GM21576 (cell line): ENCODE results near the gene BAIAP2.
"Not testable (repeated sequence)": the region's sequence is repeated elsewhere in the genome, so short reads cannot be mapped to it uniquely, and the experiment has no call there.

ENCODE experiments used
- ATAC-seq: cut with Tn5 transposase; IDR thresholded peaks from one replicate; pipeline ENCODE4 v1.9.1; 2021; ENCODE audit warnings: mild to moderate bottlenecking, moderate library complexity; ENCODE audit not compliant: unreplicated experiment

The BAIAP2 gene

GRCh38 chr17:81021531-81022343 is 13.2 kb upstream of the BAIAP2 start:
- ATAC-seq: no peak

- no peak for ATAC-seq
Observed at GRCh38 chr17:81022344-81022676, 12.6 kb upstream of the BAIAP2 start.

- ATAC-seq: no peak
Observed at GRCh38 chr17:81025065-81025740, 9.7 kb upstream of the BAIAP2 start.

GRCh38 chr17:81025741-81026129 is 9.2 kb upstream of the BAIAP2 start:
- ATAC-seq: no peak

GRCh38 chr17:81026266-81027036 is 8.5 kb upstream of the BAIAP2 start:
- no peak for ATAC-seq

- ATAC-seq: no peak
Observed at GRCh38 chr17:81027038-81027437, 7.9 kb upstream of the BAIAP2 start.

- no peak for ATAC-seq
Observed at GRCh38 chr17:81027591-81028505, 7.1 kb upstream of the BAIAP2 start.

- no peak for ATAC-seq
Observed at GRCh38 chr17:81028506-81028858, 6.5 kb upstream of the BAIAP2 start.

GRCh38 chr17:81029859-81030258 is 5.1 kb upstream of the BAIAP2 start:
- no peak for ATAC-seq

GRCh38 chr17:81030312-81030711 is 4.6 kb upstream of the BAIAP2 start:
- not testable (repeated sequence) for ATAC-seq

- no peak for ATAC-seq
Observed at GRCh38 chr17:81030741-81031565, 4.0 kb upstream of the BAIAP2 start.

GRCh38 chr17:81031566-81032550 is 3.1 kb upstream of the BAIAP2 start:
- no peak for ATAC-seq

- ATAC-seq: no peak
Observed at GRCh38 chr17:81032641-81033480, 2.1 kb upstream of the BAIAP2 start.

GRCh38 chr17:81033535-81034167 is 1.3 kb upstream of the BAIAP2 start:
- no peak for ATAC-seq

GRCh38 chr17:81034168-81034777 is 678 bp upstream of the BAIAP2 start:
- peak; percentile 3 for ATAC-seq

- ATAC-seq: no peak
Observed at GRCh38 chr17:81035521-81036196, 708 bp downstream of the BAIAP2 start.
